ENCODE measurements around the gene VPS37D.
"Not testable (repeated sequence)": the region's sequence is repeated elsewhere in the genome, so short reads cannot be mapped to it uniquely, and the experiment has no call there.

Gene VPS37D

GRCh38 chr7:73706126-73707044 lies 38.8 kb downstream of the VPS37D start:
- DNase-seq = no peak

- no peak for DNase-seq
Measured at GRCh38 chr7:73707045-73707631, 39.5 kb downstream of the VPS37D start.

- no peak for DNase-seq
Measured at GRCh38 chr7:73708961-73709549, 41.4 kb downstream of the VPS37D start.

GRCh38 chr7:73712773-73713172 lies 45.1 kb downstream of the VPS37D start:
- no peak for DNase-seq

- not testable (repeated sequence) for DNase-seq
Measured at GRCh38 chr7:73713319-73713718, 45.7 kb downstream of the VPS37D start.

GRCh38 chr7:73715648-73716317 lies 48.2 kb downstream of the VPS37D start:
- no peak for DNase-seq

GRCh38 chr7:73716318-73716890 lies 48.8 kb downstream of the VPS37D start:
- DNase-seq = no peak

- DNase-seq = no peak
Measured at GRCh38 chr7:73717025-73717807, 49.6 kb downstream of the VPS37D start.

- DNase-seq = no peak
Measured at GRCh38 chr7:73717991-73718405, 50.4 kb downstream of the VPS37D start.

- DNase-seq = no peak
Measured at GRCh38 chr7:73718438-73718881, 50.8 kb downstream of the VPS37D start.

GRCh38 chr7:73718905-73719805 lies 51.5 kb downstream of the VPS37D start, which contains the start of gene STX1A:
TSS of gene STX1A (minus strand) at chr7:73719669. CDS start at chr7:73719631, 38 bp downstream.
- peak; percentile 62 for DNase-seq

- no peak for DNase-seq
Measured at GRCh38 chr7:73719806-73720169, 52.2 kb downstream of the VPS37D start.

- not testable (repeated sequence) for DNase-seq
Measured at GRCh38 chr7:73720443-73720842, 52.8 kb downstream of the VPS37D start.

GRCh38 chr7:73721377-73721817 lies 53.8 kb downstream of the VPS37D start:
- DNase-seq = no peak
